ENCODE data around the gene NPY4R2.
"Not testable (repeated sequence)": the region's sequence is repeated elsewhere in the genome, so short reads cannot be mapped to it uniquely, and the experiment has no call there.

The NPY4R2 gene, protein sequence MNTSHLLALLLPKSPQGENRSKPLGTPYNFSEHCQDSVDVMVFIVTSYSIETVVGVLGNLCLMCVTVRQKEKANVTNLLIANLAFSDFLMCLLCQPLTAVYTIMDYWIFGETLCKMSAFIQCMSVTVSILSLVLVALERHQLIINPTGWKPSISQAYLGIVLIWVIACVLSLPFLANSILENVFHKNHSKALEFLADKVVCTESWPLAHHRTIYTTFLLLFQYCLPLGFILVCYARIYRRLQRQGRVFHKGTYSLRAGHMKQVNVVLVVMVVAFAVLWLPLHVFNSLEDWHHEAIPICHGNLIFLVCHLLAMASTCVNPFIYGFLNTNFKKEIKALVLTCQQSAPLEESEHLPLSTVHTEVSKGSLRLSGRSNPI

DNA sequence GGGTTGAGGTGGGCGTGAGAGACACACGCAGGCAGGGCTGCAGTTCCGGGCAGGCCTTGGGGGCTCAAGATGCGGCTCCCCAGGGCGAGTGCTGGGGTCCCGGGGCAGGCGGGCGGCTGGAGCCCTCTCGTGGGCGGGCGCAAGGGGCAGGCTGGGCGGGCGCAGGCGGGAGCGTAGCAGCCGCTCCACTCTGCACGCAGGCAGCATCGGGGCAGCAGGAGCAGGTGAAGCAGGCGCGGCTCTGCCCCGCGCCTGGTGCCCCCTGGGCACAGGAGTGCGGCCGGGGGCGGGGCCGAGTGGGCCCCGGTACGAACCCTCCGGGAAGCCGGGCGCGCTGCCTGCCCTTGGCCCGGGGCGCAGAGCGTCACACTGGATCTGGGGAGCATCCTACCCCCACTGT is at the start of gene NPY4R2:
TSS of gene NPY4R2 (plus strand) at position 188 of the 400 bp plus-strand sequence. CDS start 3,326 bp downstream, outside the sequence.
- DNase-seq (ENCODE audit: low read depth in 2 of 2): not testable (repeated sequence)

DNA sequence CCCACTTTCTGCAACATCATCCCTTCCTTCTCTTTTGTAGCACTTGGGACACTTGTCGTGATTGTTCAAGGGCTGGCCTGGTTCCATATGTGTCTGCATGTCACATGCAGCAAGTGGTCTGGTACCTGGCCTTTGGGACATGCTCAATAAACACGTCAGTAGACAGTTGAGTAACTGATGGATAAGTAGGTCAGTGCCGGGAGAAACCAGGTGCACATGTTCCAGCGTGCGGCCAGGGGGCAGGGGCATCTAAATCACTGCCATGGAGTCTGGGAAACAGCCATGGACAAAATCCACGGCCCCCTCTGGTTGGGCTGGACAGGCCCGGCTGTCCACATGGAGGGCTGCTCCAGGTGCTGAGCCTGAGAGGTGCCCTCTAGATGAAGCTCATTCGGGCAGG is 47.6 kb upstream of the NPY4R2 start:
- not testable (repeated sequence) for DNase-seq (ENCODE audit: low read depth in 2 of 2)

DNA sequence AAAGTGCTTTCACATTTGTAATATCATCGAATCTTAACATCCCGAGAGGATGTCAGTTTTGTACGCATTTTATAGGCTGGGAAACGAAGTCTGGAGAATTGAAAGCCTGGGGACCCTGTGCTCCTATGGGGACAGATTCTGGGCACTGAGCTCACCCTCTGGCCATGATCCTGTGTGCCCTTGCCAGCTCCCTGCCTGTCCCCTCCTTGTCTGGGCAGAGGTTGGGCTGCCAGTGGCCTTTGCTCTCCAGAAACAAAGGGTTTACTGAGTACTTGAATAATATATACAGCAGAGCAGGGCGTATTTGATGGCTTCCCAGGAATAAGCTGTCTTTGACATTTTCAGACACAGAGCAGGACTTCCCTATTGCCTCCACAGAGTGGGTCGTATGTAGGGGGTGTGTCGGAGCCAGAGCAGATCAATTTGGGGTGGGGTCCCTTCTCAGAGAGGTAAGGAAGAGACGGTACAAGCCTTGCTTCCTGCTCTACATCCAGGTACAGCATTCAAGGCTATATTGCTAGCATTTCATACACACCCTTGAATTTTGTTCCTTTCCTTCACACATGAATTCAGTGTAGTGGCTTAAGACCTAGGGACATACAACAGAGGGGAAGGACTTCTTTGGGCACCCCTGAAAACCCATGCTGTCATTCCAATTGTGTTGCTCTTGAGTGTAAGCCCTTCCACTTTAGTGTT is 46.8 kb upstream of the NPY4R2 start:
- not testable (repeated sequence) for DNase-seq (ENCODE audit: low read depth in 2 of 2)

DNA sequence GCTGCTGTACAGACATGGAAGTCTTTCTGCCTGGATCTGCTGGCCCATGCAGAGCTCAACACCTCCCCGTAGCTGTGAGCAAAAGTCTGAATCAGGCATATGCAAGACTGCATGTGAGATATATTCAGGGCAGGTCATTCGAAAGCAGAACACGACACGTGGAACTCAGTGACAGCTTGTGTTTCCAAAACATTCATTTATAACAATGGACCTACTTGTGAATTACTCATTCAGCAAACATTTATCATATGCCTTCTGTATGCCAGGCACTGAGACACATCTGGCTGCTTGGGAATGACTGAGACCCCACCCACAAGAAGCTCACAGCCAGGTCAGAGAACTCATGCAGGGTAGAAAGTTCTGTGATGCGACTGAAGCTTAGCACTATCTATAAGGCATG is 46.2 kb upstream of the NPY4R2 start:
- not testable (repeated sequence) for DNase-seq (ENCODE audit: low read depth in 2 of 2)

DNA sequence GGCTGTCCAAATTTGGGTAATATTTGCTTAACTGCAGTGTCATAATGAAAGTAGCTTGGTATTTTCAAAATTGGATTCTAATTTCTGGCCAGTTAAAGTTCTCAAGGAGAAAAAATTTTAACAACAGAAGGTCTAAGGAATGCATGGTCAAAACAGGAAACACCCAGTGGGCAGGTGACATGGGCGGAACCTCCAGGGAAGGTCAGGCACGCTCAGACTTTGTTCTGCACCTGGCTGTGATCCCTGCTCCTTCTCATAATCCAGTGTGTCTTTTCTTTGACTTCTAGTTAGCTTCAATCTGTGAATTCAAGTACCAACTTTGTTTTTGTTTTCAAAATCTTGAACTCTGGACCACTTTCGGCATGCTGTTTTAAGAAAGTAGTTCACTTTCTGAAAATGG is 34.2 kb upstream of the NPY4R2 start:
- DNase-seq (ENCODE audit: low read depth in 2 of 2): not testable (repeated sequence)

DNA sequence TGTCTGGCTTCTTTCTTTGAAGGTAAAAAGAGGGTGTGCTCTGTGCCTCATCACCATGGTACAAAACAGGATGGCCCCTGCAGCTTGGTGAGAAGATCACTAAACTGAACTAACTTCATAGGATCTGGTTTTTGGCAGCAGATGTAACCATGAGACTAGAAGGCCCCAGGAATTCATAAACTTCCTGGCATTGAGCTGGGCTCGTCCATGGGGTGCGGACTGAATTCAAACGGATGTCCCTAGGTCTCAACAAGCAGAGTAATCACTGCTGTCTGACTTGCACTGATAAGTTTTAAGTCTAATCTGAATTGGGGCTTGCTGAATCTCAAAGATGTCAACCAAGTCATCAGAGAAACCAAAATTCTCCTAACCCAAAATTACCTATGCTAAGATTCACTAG is 33.5 kb upstream of the NPY4R2 start:
- DNase-seq (ENCODE audit: low read depth in 2 of 2): not testable (repeated sequence)

DNA sequence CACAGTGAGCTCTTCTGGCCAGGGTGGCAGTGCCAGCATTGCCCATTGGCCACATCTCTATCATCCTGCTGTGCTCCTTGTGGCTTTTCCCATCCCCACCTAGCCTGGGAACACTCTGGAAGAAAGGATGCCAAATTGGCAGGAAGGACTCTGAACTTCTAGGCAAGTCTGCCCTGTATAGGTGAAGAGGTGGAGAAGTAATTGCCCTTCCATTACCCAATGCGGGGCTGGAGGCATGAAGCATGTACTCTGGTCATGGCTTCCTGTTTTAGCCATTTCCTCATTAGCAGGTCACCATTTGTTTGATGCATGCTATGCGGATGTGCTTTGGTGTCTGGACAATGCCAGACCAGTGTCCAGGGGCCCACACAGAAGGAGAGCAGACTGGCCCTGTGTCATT is 32.1 kb upstream of the NPY4R2 start:
- not testable (repeated sequence) for DNase-seq (ENCODE audit: low read depth in 2 of 2)

DNA sequence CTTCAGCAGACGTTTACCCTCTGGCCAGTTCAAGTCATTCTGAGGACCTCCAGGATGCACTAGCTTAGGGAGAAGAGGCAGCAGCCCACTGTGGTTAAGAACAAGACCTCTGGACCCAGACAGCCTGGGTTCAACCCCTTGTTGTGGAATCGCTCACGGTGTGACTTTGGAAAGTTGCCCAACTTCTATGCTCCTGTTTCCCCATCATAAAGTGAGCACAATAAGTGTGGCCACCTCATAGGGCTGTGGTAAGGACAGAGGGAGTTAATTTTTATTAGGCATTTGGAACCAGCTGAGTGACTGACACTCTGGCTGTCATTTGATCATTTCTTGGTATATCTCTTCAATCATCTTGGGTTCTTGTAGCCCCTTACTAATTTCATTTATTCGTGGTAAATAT is 31.6 kb upstream of the NPY4R2 start:
- not testable (repeated sequence) for DNase-seq (ENCODE audit: low read depth in 2 of 2)

DNA sequence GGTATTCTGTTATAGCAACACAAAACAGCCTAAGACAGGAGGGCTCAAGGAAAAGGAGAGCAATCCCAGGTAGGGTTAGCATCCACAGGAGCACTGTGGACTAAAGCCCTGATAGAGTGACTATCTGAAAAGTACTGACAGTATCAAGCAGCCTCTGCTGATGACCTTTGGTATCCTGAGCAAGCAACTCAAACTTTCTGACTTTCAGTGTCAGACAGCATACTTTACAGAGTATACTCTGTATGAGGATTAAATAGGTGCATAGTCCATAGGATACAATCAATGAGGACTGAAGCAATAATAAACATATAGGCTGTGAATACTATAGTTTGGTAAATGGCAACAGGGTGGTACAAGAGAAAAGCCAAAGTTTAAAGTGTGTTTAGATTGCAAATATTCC is 27.7 kb upstream of the NPY4R2 start:
- not testable (repeated sequence) for DNase-seq (ENCODE audit: low read depth in 2 of 2)

DNA sequence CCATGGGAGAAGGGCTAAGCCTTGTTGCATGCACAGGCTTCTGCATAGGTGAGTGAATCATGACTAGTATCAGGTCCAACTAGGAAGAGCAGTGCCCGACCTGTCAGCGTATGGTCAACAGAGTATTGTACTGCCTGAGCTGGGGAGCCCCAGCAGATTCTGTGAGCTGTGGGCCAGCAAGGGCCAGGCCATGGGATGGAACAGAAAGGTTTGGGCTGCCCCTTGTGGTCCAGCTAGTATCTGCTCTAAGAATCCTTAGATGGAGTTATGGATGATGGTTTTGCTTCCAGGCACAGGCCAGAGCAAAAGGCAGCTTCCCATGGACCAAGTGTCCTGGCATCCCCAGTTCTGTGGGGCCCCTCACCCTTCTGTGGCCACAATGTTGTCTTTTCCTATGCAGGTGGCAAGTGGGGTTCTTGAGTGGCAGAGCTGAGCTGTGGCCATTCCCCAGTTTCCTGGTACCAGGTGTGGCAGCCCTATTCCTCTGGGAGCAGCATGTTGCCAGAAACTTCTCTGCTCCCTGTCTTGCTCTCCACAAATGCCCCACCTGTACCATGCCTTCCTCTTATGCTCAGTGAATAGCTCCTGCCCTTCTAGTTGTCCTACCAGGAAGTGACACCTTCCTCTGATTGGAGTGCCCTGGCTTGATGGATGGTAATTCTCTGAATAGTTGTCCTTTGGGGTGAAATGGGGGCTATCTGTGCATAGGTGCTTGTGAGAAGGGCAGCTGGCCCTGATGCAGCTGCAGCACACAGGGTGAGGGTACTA is 25.8 kb upstream of the NPY4R2 start:
- DNase-seq (ENCODE audit: low read depth in 2 of 2): not testable (repeated sequence)

DNA sequence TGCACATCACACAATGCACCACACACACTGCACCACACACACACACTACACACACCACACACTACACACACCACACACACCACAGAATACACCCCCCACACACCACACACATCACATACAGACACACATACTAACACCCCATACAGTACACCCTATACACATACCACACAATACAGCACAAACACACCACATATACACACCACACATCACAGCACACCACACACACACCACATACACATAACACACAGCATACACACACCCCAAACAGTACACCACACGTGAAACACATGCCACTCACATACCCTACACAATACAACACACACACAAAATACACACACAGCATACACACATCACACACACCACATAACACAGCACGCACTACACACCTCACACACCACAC is 23.9 kb upstream of the NPY4R2 start:
- not testable (repeated sequence) for DNase-seq (ENCODE audit: low read depth in 2 of 2)

DNA sequence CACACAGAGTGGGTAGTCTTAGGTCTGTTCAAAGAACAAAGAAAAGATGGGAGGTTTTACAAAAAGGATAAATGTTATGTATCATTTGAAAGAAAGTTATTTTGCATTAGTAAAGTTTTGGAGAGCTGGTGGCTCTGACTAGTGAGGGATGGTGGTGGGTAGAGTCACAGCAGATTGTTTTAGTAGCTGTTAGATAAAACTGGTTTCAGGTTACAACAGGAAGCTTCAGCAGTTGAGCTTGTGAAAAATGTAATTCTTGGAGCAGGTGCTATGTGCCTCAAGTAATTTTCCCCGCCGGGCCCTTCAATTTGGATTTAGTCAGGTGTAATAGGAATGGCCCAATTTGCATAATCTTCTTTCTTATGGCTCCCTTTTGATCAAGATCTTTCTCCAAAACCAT is 20.6 kb upstream of the NPY4R2 start:
- not testable (repeated sequence) for DNase-seq (ENCODE audit: low read depth in 2 of 2)

DNA sequence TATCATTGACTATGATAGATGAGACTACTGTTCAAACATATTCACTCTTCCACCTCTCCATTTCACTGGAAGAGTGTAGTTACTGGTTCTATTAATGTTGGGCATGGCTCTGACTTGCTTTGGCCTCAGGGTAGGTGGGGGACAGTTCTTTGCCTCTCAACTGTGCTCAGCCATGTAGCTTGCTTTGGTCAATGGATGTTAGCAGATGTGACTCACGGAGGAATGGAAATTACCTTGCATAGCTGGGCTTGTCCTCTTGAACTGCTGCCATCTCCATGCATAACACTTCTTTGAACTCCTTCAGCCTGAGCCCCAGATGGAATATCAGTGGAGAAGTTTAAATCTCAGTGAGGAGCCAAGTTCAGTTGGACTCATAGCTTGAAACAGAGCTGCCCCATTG is 9.1 kb upstream of the NPY4R2 start:
- not testable (repeated sequence) for DNase-seq (ENCODE audit: low read depth in 2 of 2)

DNA sequence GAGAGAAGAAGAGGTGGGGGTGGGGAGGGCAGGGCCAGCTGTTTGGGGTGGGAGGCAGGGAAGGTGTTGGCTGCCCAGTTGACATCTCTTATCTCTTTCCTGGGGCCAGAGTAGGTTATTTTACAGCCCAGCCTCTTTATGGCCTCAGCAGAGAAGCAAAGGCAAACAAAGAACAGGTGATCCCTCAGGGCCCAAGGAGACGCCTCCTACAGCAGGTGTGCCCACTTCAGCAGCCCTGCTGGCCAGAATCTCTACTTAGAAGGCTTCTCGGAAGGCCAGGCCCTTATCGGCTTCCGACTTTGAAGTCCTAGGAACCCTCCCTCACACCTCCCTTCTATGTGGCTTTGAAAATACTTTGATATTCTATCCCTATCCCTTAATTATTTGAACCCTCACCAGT is 8.0 kb upstream of the NPY4R2 start:
- not testable (repeated sequence) for DNase-seq (ENCODE audit: low read depth in 2 of 2)

DNA sequence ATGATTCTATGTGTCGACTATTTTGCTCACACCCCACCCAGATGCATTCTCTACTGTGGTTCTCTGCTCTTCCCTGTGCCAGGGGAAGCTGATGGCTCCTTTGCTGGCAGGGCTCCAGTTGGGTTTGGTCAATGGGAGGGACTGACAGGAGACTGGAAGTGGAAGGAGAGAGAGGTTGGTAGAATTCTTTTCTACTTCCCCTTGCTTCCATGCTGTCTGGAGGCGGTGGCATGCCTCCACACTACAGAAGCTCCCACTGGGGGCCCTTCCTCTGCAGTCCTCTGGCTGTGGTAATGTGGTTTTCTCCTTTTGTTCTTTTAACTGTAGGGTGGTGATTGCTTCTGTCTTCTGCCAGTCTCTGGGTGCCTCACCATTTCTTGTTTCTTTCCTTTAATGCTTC is 4.4 kb upstream of the NPY4R2 start:
- DNase-seq (ENCODE audit: low read depth in 2 of 2): not testable (repeated sequence)

DNA sequence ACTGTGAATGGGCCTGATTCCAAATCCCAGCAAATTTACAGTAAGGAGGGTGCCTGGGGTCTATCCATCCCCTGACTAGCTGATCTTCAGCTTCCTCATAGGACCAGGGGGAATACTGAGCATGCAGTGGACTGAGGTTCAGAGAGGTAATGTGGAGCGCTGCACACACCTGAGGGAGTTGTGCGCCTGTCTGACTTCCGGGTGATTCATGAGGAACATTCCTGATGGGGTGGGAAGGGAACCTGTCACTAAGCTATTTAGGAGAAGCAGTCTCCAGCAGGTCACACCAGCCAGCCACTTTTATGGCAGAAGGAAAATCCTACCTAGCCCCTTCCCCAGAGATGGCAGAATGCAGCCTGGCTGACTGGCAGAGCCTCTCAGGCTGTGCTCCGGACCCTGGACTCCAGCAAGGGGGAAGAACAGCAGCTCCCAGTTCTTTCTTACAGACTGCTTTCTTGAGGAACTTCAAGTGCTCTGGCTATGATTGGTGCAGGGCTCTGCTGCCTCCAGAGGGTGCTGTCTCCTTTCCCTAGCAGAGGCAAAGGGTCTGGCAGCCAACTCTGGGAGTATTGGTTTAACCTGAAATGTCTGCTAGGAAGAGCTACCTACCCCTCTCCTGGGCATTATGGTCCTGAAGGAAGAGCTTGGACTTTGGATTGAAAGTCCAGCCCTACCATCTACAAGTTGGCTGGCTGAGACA is 2.5 kb upstream of the NPY4R2 start:
- DNase-seq (ENCODE audit: low read depth in 2 of 2): not testable (repeated sequence)

DNA sequence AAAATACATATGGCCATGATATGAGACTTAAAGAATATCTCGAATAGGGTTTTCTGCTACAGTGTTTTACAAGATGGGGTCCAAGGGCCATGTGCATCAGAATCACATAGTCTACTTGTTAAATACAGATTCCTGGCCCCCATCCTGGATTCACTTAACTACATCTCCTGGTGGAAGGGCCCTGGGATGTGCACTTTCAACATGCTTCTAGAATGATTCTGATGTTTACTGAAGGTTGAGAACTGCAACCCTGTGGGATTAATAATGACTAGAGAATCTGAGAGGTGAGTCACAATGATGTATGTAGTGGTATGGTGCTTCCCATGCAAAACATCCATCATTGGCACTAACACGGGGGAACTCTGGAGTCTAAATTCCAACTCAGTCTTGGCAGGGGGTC is 2.1 kb downstream of the NPY4R2 start:
- not testable (repeated sequence) for DNase-seq (ENCODE audit: low read depth in 2 of 2)

DNA sequence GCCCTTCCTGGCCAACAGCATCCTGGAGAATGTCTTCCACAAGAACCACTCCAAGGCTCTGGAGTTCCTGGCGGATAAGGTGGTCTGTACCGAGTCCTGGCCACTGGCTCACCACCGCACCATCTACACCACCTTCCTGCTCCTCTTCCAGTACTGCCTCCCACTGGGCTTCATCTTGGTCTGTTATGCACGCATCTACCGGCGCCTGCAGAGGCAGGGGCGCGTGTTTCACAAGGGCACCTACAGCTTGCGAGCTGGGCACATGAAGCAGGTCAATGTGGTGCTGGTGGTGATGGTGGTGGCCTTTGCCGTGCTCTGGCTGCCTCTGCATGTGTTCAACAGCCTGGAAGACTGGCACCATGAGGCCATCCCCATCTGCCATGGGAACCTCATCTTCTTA is 4.0 kb downstream of the NPY4R2 start:
- not testable (repeated sequence) for DNase-seq (ENCODE audit: low read depth in 2 of 2)

DNA sequence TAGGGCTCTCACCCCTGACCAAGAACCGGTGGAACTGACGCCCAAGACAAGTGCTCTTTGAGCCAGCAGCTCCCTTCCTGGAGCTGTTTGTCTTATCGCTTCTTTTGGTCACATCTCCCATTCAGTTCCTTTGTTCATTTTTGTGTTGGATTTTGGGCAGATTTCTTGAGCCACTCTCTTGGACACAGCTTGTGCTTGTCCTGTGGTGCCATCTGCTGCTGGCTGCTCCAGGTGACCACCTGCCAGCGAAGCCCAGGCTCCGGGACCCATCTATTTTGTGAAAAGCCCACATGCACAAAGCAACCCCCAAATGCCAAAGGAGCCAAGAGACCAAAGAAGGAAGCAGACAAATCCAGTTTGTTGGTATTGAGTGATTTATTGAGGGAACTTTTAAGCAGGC is 6.2 kb downstream of the NPY4R2 start:
- DNase-seq (ENCODE audit: low read depth in 2 of 2): not testable (repeated sequence)

DNA sequence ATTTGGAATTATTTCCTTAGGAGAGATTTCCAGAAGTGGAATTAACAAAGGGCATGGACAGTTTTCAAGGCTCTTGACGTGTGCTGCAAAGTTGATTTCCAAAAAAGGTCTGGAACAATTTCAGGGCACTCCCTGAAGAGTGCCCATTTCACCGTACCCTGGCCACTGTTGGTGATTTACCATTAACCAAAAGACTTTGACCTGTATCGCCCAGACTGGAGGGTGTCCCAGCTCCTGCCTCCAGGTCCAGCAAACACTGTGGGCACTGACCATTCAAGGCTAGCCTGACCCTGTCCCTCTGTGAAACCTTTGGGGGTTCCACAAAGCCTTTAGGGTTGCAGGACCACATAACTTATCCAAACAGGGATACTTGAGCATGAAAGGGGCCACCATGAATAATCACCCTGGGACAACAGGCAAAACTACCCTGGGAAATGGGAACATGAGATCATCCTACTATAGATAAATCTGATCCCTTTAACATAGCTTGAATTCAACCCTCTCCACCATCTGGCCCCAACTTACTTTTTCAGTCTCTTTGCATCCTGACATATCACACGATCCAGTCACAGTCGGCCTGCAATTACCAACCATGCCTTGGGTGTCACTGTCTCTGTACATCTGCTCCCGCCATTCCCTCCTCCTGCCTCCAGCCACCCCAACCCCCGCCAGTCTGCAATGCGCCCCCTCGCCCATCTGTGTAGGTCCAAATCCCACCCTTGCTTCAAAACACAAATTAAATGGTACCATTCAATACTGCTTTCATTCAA is 8.9 kb downstream of the NPY4R2 start:
- not testable (repeated sequence) for DNase-seq (ENCODE audit: low read depth in 2 of 2)

DNA sequence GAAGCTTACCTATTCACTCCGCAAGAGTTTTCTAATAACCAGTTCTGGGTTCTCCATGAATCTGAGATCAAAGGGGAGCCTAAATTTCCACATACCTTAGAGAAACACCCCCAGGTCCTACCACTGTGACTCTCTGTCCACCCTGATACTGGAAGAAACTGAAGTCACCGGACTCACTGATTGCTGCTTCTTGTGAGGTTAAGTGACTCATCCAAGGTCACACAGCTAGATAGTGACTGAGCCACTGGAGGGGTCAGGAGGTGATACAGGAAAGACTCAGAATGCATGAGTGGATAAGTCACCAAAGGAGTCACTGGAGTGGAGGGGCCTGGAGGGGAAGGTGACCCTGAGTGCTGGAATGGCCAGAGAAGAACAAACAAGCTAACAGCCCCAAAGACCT is 9.8 kb downstream of the NPY4R2 start:
- DNase-seq (ENCODE audit: low read depth in 2 of 2): not testable (repeated sequence)
